HCT116 (cell line): ENCODE data around the gene WDR76. TPM values are rescaled to one million over a fixed set of nuclear protein-coding genes. Genes with fewer than 3 reads are reported as not detected.

ENCODE experiments used
- ATAC-seq: fragments of 200-7000 bp; cut with Tn5 transposase; 2 replicates; pipeline ENCODE4 v1.9.1; 2020; ENCODE audit warnings: mild to moderate bottlenecking, moderate library complexity
- BruUV-seq: library from RNA; stranded (reverse); fragments of 400-500 nt; replicated peaks from 2 replicates; lab custom pipeline; 2021; lab: Mats Ljungman, UMichigan
- CTCF ChIA-PET: fragments of 300-600 bp; sonication (Branson Sonifier 250); formaldehyde crosslinking; loops from one replicate; lab custom pipeline; 2021; ENCODE audit warnings: antibody characterized with exemption; lab: Charles Lee
- POLR2A ChIA-PET: fragments of 300-600, 350-600 bp; sonication (Branson Sonifier 250); formaldehyde crosslinking; loops from one replicate; lab custom pipeline; 2021; ENCODE audit warnings: antibody characterized with exemption; lab: Charles Lee
- RAD21 ChIA-PET, 2 experiments: fragments of 300-600 bp; sonication (Branson Sonifier 250); formaldehyde crosslinking; loops; one replicate each; lab custom pipeline; 2023; ENCODE audit warnings: low total read pairs in 2 of 2; ENCODE audit not compliant: uncharacterized antibody in 2 of 2, unreplicated experiment in 2 of 2, low non-redundant PET in 1 of 2; lab: Charles Lee
- DNase-seq: peaks from one replicate; pipeline ENCODE4 v3.0.0-alpha.2; 2010; ENCODE audit warnings: low read depth, low spot score
- H2AFZ ChIP-seq: fragments of 200-600 bp; shearing (Covaris generic), sonication (generic); 2 replicates; pipeline ENCODE4 v1.6.1; 2017; ENCODE audit warnings: low read depth, mixed run types, mixed read lengths, antibody characterized with exemption, low read length; ENCODE audit not compliant: poor library complexity, severe bottlenecking
- H3K27ac ChIP-seq: 2 replicates; pipeline ENCODE4 v1.5.1; 2012; ENCODE audit warnings: low read depth, low read length
- H3K27me3 ChIP-seq: fragments of 200-600 bp; sonication (generic); 2 replicates; pipeline ENCODE4 v1.6.1; 2016; ENCODE audit warnings: mixed run types, low read length, mixed read lengths; ENCODE audit not compliant: insufficient read depth
- H3K36me3 ChIP-seq, 2 experiments: fragments of 200-500 bp in 1 of 2; fragments of 200-600 bp in 1 of 2; sonication (Bioruptor generic) in 1 of 2; sonication (generic) in 1 of 2; 2 replicates each; pipeline versions ENCODE4 v1.5.1 to v1.6.1; 2014 to 2016; ENCODE audit warnings: low read length in 2 of 2, inconsistent platforms in 1 of 2, mixed read lengths in 1 of 2, mixed run types in 1 of 2; ENCODE audit not compliant: insufficient read depth in 2 of 2, control insufficient read depth in 1 of 2
- H3K4me1 ChIP-seq, 2 experiments: fragments of 200-600 bp in 1 of 2; sonication (generic) in 1 of 2; 2 replicates each; pipeline versions ENCODE4 v1.5.1 to v1.6.1; 2012 to 2017; ENCODE audit warnings: low read length in 2 of 2, inconsistent platforms in 1 of 2, mild to moderate bottlenecking in 1 of 2, mixed read lengths in 1 of 2, mixed run types in 1 of 2, moderate library complexity in 1 of 2; ENCODE audit not compliant: insufficient read depth in 2 of 2, control insufficient read depth in 1 of 2
- H3K4me2 ChIP-seq: fragments of 200-600 bp; sonication (generic); 2 replicates; pipeline ENCODE4 v1.6.1; 2017; ENCODE audit warnings: mixed run types, low read length, mixed read lengths
- H3K4me3 ChIP-seq, 2 experiments: fragments of 200-600 bp in 1 of 2; sonication (generic) in 1 of 2; replicated peaks in 1 of 2; 2 replicates each; pipeline ENCODE4 v1.5.1; 2011 to 2016; ENCODE audit warnings: low read length in 2 of 2, control low read depth in 1 of 2, low read depth in 1 of 2, mild to moderate bottlenecking in 1 of 2, mixed read lengths in 1 of 2, mixed run types in 1 of 2
- H3K79me2 ChIP-seq: fragments of 200-600 bp; sonication (generic); 2 replicates; pipeline ENCODE4 v1.6.1; 2017; ENCODE audit warnings: mild to moderate bottlenecking, mixed run types, low read length, moderate library complexity, mixed read lengths; ENCODE audit not compliant: insufficient read depth
- H3K9ac ChIP-seq: fragments of 200-600 bp; sonication (generic); 2 replicates; pipeline ENCODE4 v1.6.1; 2016; ENCODE audit warnings: low read length, mixed read lengths
- H3K9me2 ChIP-seq: fragments of 200-600 bp; sonication (generic), shearing (Covaris generic); 2 replicates; pipeline ENCODE4 v1.6.1; 2017; ENCODE audit warnings: mixed run types, mild to moderate bottlenecking, moderate library complexity; ENCODE audit not compliant: insufficient read depth
- H3K9me3 ChIP-seq, 2 experiments: fragments of 200-500 bp in 1 of 2; fragments of 200-600 bp in 1 of 2; sonication (Bioruptor generic) in 1 of 2; sonication (generic) in 1 of 2; 2 replicates each; pipeline ENCODE4 v1.6.1; 2014 to 2017; ENCODE audit warnings: low read length in 2 of 2, mixed read lengths in 2 of 2, inconsistent platforms in 1 of 2, low read depth in 1 of 2, mild to moderate bottlenecking in 1 of 2, mixed run types in 1 of 2, moderate library complexity in 1 of 2; ENCODE audit not compliant: control insufficient read depth in 1 of 2, insufficient read depth in 1 of 2
- H4K20me1 ChIP-seq: fragments of 200-600 bp; sonication (generic), shearing (Covaris generic); 2 replicates; pipeline ENCODE4 v1.6.1; 2017; ENCODE audit warnings: mixed run types, mild to moderate bottlenecking, moderate library complexity; ENCODE audit not compliant: insufficient read depth
- CBX3 ChIP-seq: IDR thresholded peaks from 2 replicates; pipeline ENCODE4 v1.6.1; 2012; ENCODE audit warnings: low read depth
- CTCF ChIP-seq, 3 experiments: fragments of 200-600 bp in 1 of 3; sonication (generic) in 1 of 3; IDR thresholded peaks in 2 of 3; conservative IDR thresholded peaks in 1 of 3; 2 replicates each; pipeline ENCODE4 v1.5.1; 2012 to 2017; ENCODE audit warnings: low read depth in 2 of 3, low read length in 2 of 3, antibody characterized with exemption in 1 of 3, borderline replicate concordance in 1 of 3, control low read depth in 1 of 3, mild to moderate bottlenecking in 1 of 3, mixed read lengths in 1 of 3, mixed run types in 1 of 3, moderate library complexity in 1 of 3; ENCODE audit not compliant: insufficient read depth in 1 of 3
- EGR1 ChIP-seq: IDR thresholded peaks from 2 replicates; pipeline ENCODE4 v1.6.1; 2012; ENCODE audit warnings: low read depth
- ELF1 ChIP-seq: IDR thresholded peaks from 2 replicates; pipeline ENCODE4 v1.6.1; 2012; ENCODE audit warnings: low read depth, borderline replicate concordance
- EZH2phosphoT487 ChIP-seq: fragments of 200-600 bp; IDR thresholded peaks from 2 replicates; pipeline ENCODE4 v1.6.1; 2018; ENCODE audit warnings: antibody characterized with exemption, borderline replicate concordance
- FOSL1 ChIP-seq: IDR thresholded peaks from 2 replicates; pipeline ENCODE4 v1.6.1; 2012; ENCODE audit warnings: low read depth
- POLR2A ChIP-seq: IDR thresholded peaks from 2 replicates; pipeline ENCODE4 v1.7.0; 2011; ENCODE audit warnings: borderline replicate concordance; ENCODE audit not compliant: insufficient read depth, insufficient read length; ENCODE audit errors: extremely low read depth
- intact Hi-C: fragments of 100-400 bp; cut with micrococcal nuclease; formaldehyde crosslinking; loops from 2 replicates; pipeline ENCODE4 v1.10.0; 2022
- total RNA-seq: library from RNA; stranded (reverse); gene quantifications from one replicate; pipeline ENCODE4 v1.2.1, GENCODE V29; 2021; ENCODE audit not compliant: unreplicated experiment
- TF ChIP-seq, protein P1 (sequence below): IDR thresholded peaks from 2 replicates; pipeline ENCODE4 v1.6.1; 2012

Gene WDR76
- total RNA-seq, 1 experiment from 2014 or later = 33.0 TPM

GRCh38 chr15:43878446-43878845 lies 51.6 kb downstream of the WDR76 start:
- no peak for DNase-seq
- Histone ChIP-seq H3K27me3 (no peaks in the 10 kb centered on the region), H3K27ac (no peak overlapping the region), H3K36me3 (peaks cover 8 to 12% of the 10 kb centered on the region in 2 experiments; a peak in 3 of 4 replicates), H3K79me2 (no peaks in the 10 kb centered on the region), H4K20me1 (peaks cover 3% of the 10 kb centered on the region; the same call in 1 of the 2 replicates), H3K9me3 (no peaks in the 10 kb centered on the region), H3K4me2 (no peak overlapping the region), H3K9me2 (no peaks in the 10 kb centered on the region), H3K4me3 (no peak overlapping the region), H2AFZ (no peak overlapping the region)
- no TSS peak for BruUV-seq
- no peak for ATAC-seq
- ChIA-PET CTCF (no interaction called here), RAD21 (no interaction called here), POLR2A (no interaction called here)
- intact Hi-C loops = loop anchor here (10.0 kb wide), 2 partner anchors 626 to 676 kb away; no protein-coding TSS in a partner anchor
- no peak for TF ChIP-seq EZH2phosphoT487
- no peak for TF ChIP-seq ELF1
- TF ChIP-seq FOSL1 = no peak
- no peak for TF ChIP-seq CBX3
- TF ChIP-seq, all 23 proteins: peak for 0
- no peak overlapping the region for H3K9ac ChIP-seq
- no peaks in the 10 kb centered on the region for H3K4me1 ChIP-seq

GRCh38 chr15:43879386-43880355 lies 52.9 kb downstream of the WDR76 start:
- no peak overlapping the region for H3K4me2 ChIP-seq
- no peaks in the 10 kb centered on the region for H3K79me2 ChIP-seq
- intact Hi-C loops = loop anchor here (10.0 kb wide), 2 partner anchors 625 to 675 kb away; no protein-coding TSS in a partner anchor
- TF ChIP-seq EGR1 (no peak), CTCF (IDR thresholded peaks at IDR 0.05 in 2 of 3, conservative IDR thresholded peaks at IDR 0.05 in 1 of 3; ENCODE audit: borderline replicate concordance in 1 of 3, insufficient read depth in 1 of 3, low read depth in 2 of 3, low read length in 2 of 3) (no peak), EZH2phosphoT487 (no peak), POLR2A (no peak)
- TF ChIP-seq, protein P1, sequence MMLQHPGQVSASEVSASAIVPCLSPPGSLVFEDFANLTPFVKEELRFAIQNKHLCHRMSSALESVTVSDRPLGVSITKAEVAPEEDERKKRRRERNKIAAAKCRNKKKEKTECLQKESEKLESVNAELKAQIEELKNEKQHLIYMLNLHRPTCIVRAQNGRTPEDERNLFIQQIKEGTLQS = no peak
- TF ChIP-seq, all 23 proteins: peak for 0
- BruUV-seq = no TSS peak
- ChIA-PET POLR2A (no interaction called here), RAD21 (no interaction called here), CTCF (interaction anchor here (1.2 kb wide), 1 partner anchor 7 kb away, joined by 3 read pairs; no protein-coding TSS in a partner anchor)
- no peak for DNase-seq
- H3K9me3 ChIP-seq = no peaks in the 10 kb centered on the region
- no peak overlapping the region for H3K27ac ChIP-seq
- peaks cover 3% of the 10 kb centered on the region; the same call in 1 of the 2 replicates for H4K20me1 ChIP-seq
- H3K4me1 ChIP-seq = no peaks in the 10 kb centered on the region
- no peak overlapping the region for H2AFZ ChIP-seq
- H3K36me3 ChIP-seq = peaks cover 9 to 12% of the 10 kb centered on the region in 2 experiments; a peak in 3 of 4 replicates
- ATAC-seq = no peak
- no peak overlapping the region for H3K4me3 ChIP-seq
- H3K27me3 ChIP-seq = no peaks in the 10 kb centered on the region
- H3K9ac ChIP-seq = no peak overlapping the region
- no peaks in the 10 kb centered on the region for H3K9me2 ChIP-seq
